Adrenal gland (tissue), 5 donors: ENCODE results near the gene PUS7.

Experiments
- CTCF ChIP-seq, 6 experiments: fragments of 450-650 bp in 4 of 6; fragments of 200-600 bp in 2 of 6; sonication (generic) in 1 of 6; IDR thresholded peaks; 1 replicate in 5 of 6; 2 replicates in 1 of 6; pipeline versions ENCODE4 v1.5.1 to v1.8.0; 2016 to 2021; ENCODE audit warnings: antibody characterized with exemption in 6 of 6, mild to moderate bottlenecking in 2 of 6, moderate library complexity in 1 of 6
- POLR2A ChIP-seq, 2 donors: fragments of 450-650 bp; IDR thresholded peaks; one replicate each; pipeline ENCODE4 v1.6.1; 2017; ENCODE audit warnings: antibody characterized with exemption in 2 of 2, mild to moderate bottlenecking in 2 of 2, moderate library complexity in 1 of 2
- donor health status: DM: no; HTN: no; CAD: no.

GRCh38 chr7:105521027-105521716, 899 bp downstream of the PUS7 start:
- TF ChIP-seq CTCF (IDR thresholded peaks at IDR 0.05) = no peak
- no peak for TF ChIP-seq POLR2A (IDR thresholded peaks at IDR 0.05)
